Stimulated activated CD4-positive, alpha-beta T cell treated with anti-CD3 and anti-CD28 coated beads, Interleukin-1b, Interleukin-23, amount 100 ng/mL, for 1 hour (primary cell): Measurements from ENCODE around the gene PWP2.
"Not testable (repeated sequence)": the region's sequence is repeated elsewhere in the genome, so short reads cannot be mapped to it uniquely, and the experiment has no call there.

Experiments used
- DNase-seq, 2 donors: peaks; one replicate each; pipeline ENCODE4 v3.0.0-alpha.2; 2020; ENCODE audit warnings: low read depth in 2 of 2

PWP2 gene

GRCh38 chr21:44107026-44107501, at the start of gene PWP2:
Gene PWP2, plus strand, starts transcription at chr21:44107399. Its CDS starts 18 bp downstream, at chr21:44107417.
- not testable (repeated sequence) for DNase-seq

- no peak for DNase-seq
Observed at GRCh38 chr21:44057960-44058651, 49.1 kb upstream of the PWP2 start.

- no peak for DNase-seq
Observed at GRCh38 chr21:44058652-44058964, 48.6 kb upstream of the PWP2 start.

GRCh38 chr21:44058981-44059380, 48.2 kb upstream of the PWP2 start:
- DNase-seq: no peak

- no peak for DNase-seq
Observed at GRCh38 chr21:44059710-44060109, 47.5 kb upstream of the PWP2 start.

- DNase-seq: no peak
Observed at GRCh38 chr21:44062380-44062779, 44.8 kb upstream of the PWP2 start.

GRCh38 chr21:44063151-44063912, 43.9 kb upstream of the PWP2 start:
- no peak for DNase-seq

- DNase-seq: no peak
Observed at GRCh38 chr21:44064852-44065403, 42.3 kb upstream of the PWP2 start.

GRCh38 chr21:44065428-44065827, 41.8 kb upstream of the PWP2 start:
- peak in 1 of 2 donors; percentile 45 for DNase-seq

- no peak for DNase-seq
Observed at GRCh38 chr21:44066116-44066515, 41.1 kb upstream of the PWP2 start.

GRCh38 chr21:44067011-44067839, 40.0 kb upstream of the PWP2 start:
- DNase-seq: no peak

GRCh38 chr21:44070391-44070790, 36.8 kb upstream of the PWP2 start:
- no peak for DNase-seq

- no peak for DNase-seq
Observed at GRCh38 chr21:44071359-44072104, 35.7 kb upstream of the PWP2 start.

GRCh38 chr21:44072111-44072510, 35.1 kb upstream of the PWP2 start:
- no peak for DNase-seq

GRCh38 chr21:44074315-44074958, 32.8 kb upstream of the PWP2 start:
- no peak for DNase-seq

GRCh38 chr21:44076316-44076715, 30.9 kb upstream of the PWP2 start:
- DNase-seq: no peak

- DNase-seq: no peak
Observed at GRCh38 chr21:44078411-44078981, 28.7 kb upstream of the PWP2 start.

GRCh38 chr21:44079446-44079845, 27.8 kb upstream of the PWP2 start:
- no peak for DNase-seq

GRCh38 chr21:44079846-44080245, 27.4 kb upstream of the PWP2 start:
- DNase-seq: no peak

- no peak for DNase-seq
Observed at GRCh38 chr21:44082648-44083440, 24.4 kb upstream of the PWP2 start.
